ENCODE data around the gene TUBB1.

GRCh38 chr20:58988565-58988882 lies 30.7 kb upstream of the TUBB1 start:
- TF ChIP-seq, protein P1, sequence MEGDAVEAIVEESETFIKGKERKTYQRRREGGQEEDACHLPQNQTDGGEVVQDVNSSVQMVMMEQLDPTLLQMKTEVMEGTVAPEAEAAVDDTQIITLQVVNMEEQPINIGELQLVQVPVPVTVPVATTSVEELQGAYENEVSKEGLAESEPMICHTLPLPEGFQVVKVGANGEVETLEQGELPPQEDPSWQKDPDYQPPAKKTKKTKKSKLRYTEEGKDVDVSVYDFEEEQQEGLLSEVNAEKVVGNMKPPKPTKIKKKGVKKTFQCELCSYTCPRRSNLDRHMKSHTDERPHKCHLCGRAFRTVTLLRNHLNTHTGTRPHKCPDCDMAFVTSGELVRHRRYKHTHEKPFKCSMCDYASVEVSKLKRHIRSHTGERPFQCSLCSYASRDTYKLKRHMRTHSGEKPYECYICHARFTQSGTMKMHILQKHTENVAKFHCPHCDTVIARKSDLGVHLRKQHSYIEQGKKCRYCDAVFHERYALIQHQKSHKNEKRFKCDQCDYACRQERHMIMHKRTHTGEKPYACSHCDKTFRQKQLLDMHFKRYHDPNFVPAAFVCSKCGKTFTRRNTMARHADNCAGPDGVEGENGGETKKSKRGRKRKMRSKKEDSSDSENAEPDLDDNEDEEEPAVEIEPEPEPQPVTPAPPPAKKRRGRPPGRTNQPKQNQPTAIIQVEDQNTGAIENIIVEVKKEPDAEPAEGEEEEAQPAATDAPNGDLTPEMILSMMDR (IDR thresholded peaks at IDR 0.05; ENCODE audit: insufficient read depth, low read length), result no peak
- no peak for TF ChIP-seq SPI1 (IDR thresholded peaks at IDR 0.05; ENCODE audit: borderline replicate concordance, low read depth)

Data from HL-60 (cell line).